ENCODE measurements around the gene ZMPSTE24.

The ZMPSTE24 gene

DNA sequence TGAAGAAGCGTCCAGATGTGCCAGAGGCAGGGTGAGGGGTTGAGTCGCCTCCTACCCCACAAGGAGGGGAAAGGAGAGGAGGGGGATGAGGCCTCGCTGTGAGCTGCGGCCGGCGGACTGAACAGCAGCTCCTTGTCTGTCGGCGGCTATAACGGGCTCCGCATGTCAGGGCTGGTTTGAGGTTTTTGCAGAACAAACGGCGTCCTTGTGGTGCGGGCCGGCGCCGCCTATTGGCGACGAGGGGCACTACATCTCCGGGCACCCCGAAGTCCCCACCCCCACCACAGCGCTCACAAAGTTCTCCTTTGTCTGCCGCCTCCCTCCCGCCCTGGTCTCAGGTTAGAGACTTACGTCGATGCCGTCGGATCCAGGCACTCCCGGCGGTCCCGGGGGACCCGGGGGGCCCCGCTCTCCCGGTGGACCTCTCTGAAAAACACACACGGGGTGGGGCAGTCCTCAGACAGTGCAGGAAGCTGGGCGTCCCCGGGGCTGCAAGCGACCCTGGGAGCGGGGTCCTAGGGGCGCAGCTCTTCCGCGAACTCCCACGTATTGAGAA is 57.3 kb downstream of the ZMPSTE24 start:
- H3K79me2 ChIP-seq (ENCODE audit: control insufficient read depth, insufficient read depth, low read length) = no peaks in the 10 kb centered on the region
- no peak overlapping the region for H2BK5ac ChIP-seq (ENCODE audit: low read length)
- peak overlapping the region; percentile 89 for H3K4me2 ChIP-seq (ENCODE audit: low read length)
- no peak overlapping the region for H2BK120ac ChIP-seq (ENCODE audit: low read depth, low read length)
- H4K5ac ChIP-seq (ENCODE audit: low read length) = no peak overlapping the region
- no peaks in the 10 kb centered on the region for H3K27me3 ChIP-seq (ENCODE audit: insufficient read depth, low read length, poor library complexity)
- H3K36me3 ChIP-seq (ENCODE audit: control insufficient read depth, insufficient read depth, low read length) = peaks cover under 1% of the 10 kb centered on the region
- WGBS (ENCODE audit: extremely low coverage, insufficient coverage, low lambda C conversion rate) = no CpG with 5 or more reads among the region's 42 CpGs
- peak overlapping the region; percentile 59 for H3K4me3 ChIP-seq (ENCODE audit: low read length)
- peak; percentile 95 for DNase-seq
- peak overlapping the region; percentile 89 for H3K18ac ChIP-seq (ENCODE audit: low read length)
- no peak overlapping the region for H4K8ac ChIP-seq (ENCODE audit: low read depth, low read length)
- H3K79me1 ChIP-seq (ENCODE audit: low read length) = peaks cover 2% of the 10 kb centered on the region
- H3K4me1 ChIP-seq (ENCODE audit: control insufficient read depth, low read depth, low read length) = peaks cover 6% of the 10 kb centered on the region
- H3K56ac ChIP-seq (ENCODE audit: low read length) = peak overlapping the region; percentile 93
- peak overlapping the region; percentile 81 for H3K9ac ChIP-seq (ENCODE audit: low read length)
- H3K23ac ChIP-seq (ENCODE audit: low read length) = no peak overlapping the region
- peak overlapping the region; percentile 42 for H3K4ac ChIP-seq (ENCODE audit: low read depth, low read length)
- H3K27ac ChIP-seq (ENCODE audit: low read depth, low read length) = peak overlapping the region; percentile 62
- H2AK5ac ChIP-seq (ENCODE audit: low read length) = no peak overlapping the region
- no peak overlapping the region for H2BK15ac ChIP-seq (replicated peaks; ENCODE audit: low read depth)

- no CpG with 5 or more reads among the region's 41 CpGs for WGBS (ENCODE audit: extremely low coverage, insufficient coverage, low lambda C conversion rate)
- no peaks in the 10 kb centered on the region for H3K36me3 ChIP-seq (ENCODE audit: control insufficient read depth, insufficient read depth, low read length)
- peak overlapping the region; percentile 89 for H3K4me2 ChIP-seq (ENCODE audit: low read length)
- peak overlapping the region; percentile 59 for H3K4me3 ChIP-seq (ENCODE audit: low read length)
- no peak overlapping the region for H4K8ac ChIP-seq (ENCODE audit: low read depth, low read length)
- no peak overlapping the region for H2AK5ac ChIP-seq (ENCODE audit: low read length)
- H3K18ac ChIP-seq (ENCODE audit: low read length) = peak overlapping the region; percentile 89
- no peak overlapping the region for H2BK15ac ChIP-seq (replicated peaks; ENCODE audit: low read depth)
- no peaks in the 10 kb centered on the region for H3K79me2 ChIP-seq (ENCODE audit: control insufficient read depth, insufficient read depth, low read length)
- peak overlapping the region; percentile 81 for H3K9ac ChIP-seq (ENCODE audit: low read length)
- H3K27me3 ChIP-seq (ENCODE audit: insufficient read depth, low read length, poor library complexity) = no peaks in the 10 kb centered on the region
- H3K4ac ChIP-seq (ENCODE audit: low read depth, low read length) = peak overlapping the region; percentile 42
- peak overlapping the region; percentile 93 for H3K56ac ChIP-seq (ENCODE audit: low read length)
- peaks cover 6% of the 10 kb centered on the region for H3K4me1 ChIP-seq (ENCODE audit: control insufficient read depth, low read depth, low read length)
- H2BK120ac ChIP-seq (ENCODE audit: low read depth, low read length) = no peak overlapping the region
- H4K5ac ChIP-seq (ENCODE audit: low read length) = no peak overlapping the region
- H3K23ac ChIP-seq (ENCODE audit: low read length) = no peak overlapping the region
- peak overlapping the region; percentile 6 for H3K27ac ChIP-seq (ENCODE audit: low read depth, low read length)
- peak; percentile 89 for DNase-seq
- peak overlapping the region; percentile 33 for H2BK5ac ChIP-seq (ENCODE audit: low read length)
- H3K79me1 ChIP-seq (ENCODE audit: low read length) = peaks cover 2% of the 10 kb centered on the region
Observed at GRCh38 chr1:40315795-40316594, 58.0 kb downstream of the ZMPSTE24 start.

DNA sequence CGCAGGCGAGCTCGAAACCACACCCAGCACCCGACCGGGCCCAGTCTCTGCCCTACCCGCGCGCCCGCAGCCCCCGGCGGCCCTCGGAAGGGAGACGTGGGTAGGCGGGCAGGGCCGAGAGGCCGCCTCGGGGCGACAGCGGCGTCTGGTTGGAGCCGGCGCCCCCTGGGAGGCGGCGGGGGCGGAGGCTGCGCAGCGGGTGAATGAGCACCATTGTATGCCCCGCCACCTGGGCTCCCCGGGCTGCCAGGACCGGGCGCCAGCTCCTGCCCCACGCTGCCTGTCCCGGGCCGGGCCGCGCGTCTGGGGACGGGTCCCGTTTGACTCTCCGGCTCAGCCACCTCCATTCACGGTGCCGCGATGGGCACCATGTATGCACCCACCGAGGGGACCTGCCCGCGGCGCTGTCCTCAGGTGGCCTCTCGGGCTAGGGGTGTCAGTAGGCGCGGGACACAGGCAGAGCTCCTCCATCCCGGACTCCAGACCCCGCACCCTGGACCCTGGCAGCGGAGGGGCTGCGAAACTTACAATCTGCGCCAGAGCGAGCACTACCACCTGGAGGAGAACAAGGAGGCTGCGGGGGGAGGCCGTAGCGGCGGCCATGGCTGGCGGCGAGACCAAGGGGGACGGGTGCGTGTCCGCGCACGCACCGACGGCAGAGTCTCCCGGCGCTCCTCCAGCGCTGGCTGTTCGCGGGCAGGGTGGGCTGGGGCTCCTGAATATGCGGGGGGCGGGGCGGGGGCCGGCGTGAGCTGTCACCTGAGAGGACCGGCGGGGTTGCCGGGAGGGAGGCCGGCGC is 58.8 kb downstream of the ZMPSTE24 start, which contains the start of gene COL9A2:
TSS of gene COL9A2 (minus strand) at position 692 of the 799 bp plus-strand sequence. CDS start at position 603, 89 bp downstream.
- no peak within 1 kb of the TSS for H4K5ac ChIP-seq (ENCODE audit: low read length)
- no peak within 1 kb of the TSS for H4K8ac ChIP-seq (ENCODE audit: low read depth, low read length)
- no peak within 1 kb of the TSS for H3K23ac ChIP-seq (ENCODE audit: low read length)
- H3K4me1 ChIP-seq (ENCODE audit: control insufficient read depth, low read depth, low read length) = peaks cover 6% of the 10 kb centered on the region
- peak within 1 kb of the TSS; percentile 78 for H2BK5ac ChIP-seq (ENCODE audit: low read length)
- DNase-seq = peak; percentile 63
- H3K27me3 ChIP-seq (ENCODE audit: insufficient read depth, low read length, poor library complexity) = no peaks in the 10 kb centered on the region
- H3K79me2 ChIP-seq (ENCODE audit: control insufficient read depth, insufficient read depth, low read length) = no peaks in the 10 kb centered on the region
- H3K79me1 ChIP-seq (ENCODE audit: low read length) = peaks cover 2% of the 10 kb centered on the region
- peak within 1 kb of the TSS; percentile 59 for H3K4me3 ChIP-seq (ENCODE audit: low read length)
- peak within 1 kb of the TSS; percentile 81 for H3K9ac ChIP-seq (ENCODE audit: low read length)
- H3K56ac ChIP-seq (ENCODE audit: low read length) = peak within 1 kb of the TSS; percentile 93
- peak within 1 kb of the TSS; percentile 89 for H3K4me2 ChIP-seq (ENCODE audit: low read length)
- H3K18ac ChIP-seq (ENCODE audit: low read length) = peak within 1 kb of the TSS; percentile 31
- WGBS (ENCODE audit: extremely low coverage, insufficient coverage, low lambda C conversion rate) = no CpG with 5 or more reads among the region's 84 CpGs
- H2BK120ac ChIP-seq (ENCODE audit: low read depth, low read length) = no peak within 1 kb of the TSS
- H3K36me3 ChIP-seq (ENCODE audit: control insufficient read depth, insufficient read depth, low read length) = no peaks in the 10 kb centered on the region
- no peak within 1 kb of the TSS for H2BK15ac ChIP-seq (replicated peaks; ENCODE audit: low read depth)
- H3K4ac ChIP-seq (ENCODE audit: low read depth, low read length) = peak within 1 kb of the TSS; percentile 56
- H3K27ac ChIP-seq (ENCODE audit: low read depth, low read length) = peak within 1 kb of the TSS; percentile 6
- no peak within 1 kb of the TSS for H2AK5ac ChIP-seq (ENCODE audit: low read length)

DNA sequence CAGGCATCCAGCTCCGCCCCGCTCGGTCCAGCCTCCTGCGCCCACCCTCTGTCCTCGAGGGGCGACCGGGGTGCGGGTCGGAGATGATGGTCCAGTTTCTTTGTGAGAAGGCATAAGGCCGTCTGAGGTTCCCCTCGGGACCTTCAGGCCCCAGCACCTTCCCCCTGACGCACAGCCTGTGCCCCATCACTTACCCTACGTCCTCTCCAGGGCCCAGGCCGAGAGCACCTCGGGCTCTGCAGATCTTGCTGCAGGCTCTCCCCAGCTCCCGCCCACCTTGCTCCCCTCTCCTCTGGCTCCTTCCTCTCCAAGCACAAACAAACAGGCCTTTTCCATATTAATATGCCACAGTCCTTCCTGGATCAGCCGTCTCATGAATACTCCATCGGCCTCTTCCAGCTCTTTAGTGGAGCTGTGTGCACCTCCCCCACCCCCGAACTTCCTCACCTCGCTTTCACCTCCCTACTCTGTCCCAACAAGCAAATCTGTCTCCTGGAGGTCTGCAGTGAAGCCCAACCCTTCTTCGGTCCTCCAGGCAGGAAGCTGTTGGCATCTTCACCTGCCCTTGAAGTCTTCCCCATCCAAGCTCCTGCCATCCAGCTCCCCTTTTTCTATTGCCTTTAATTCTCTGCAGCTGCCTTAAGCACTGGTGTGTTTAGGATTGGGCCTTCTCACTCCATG is 59.5 kb downstream of the ZMPSTE24 start:
- H3K4me2 ChIP-seq (ENCODE audit: low read length) = peak overlapping the region; percentile 6
- H3K27ac ChIP-seq (ENCODE audit: low read depth, low read length) = no peak overlapping the region
- H2AK5ac ChIP-seq (ENCODE audit: low read length) = no peak overlapping the region
- H3K36me3 ChIP-seq (ENCODE audit: control insufficient read depth, insufficient read depth, low read length) = no peaks in the 10 kb centered on the region
- peak overlapping the region; percentile 31 for H3K18ac ChIP-seq (ENCODE audit: low read length)
- no peak overlapping the region for H3K4me3 ChIP-seq (ENCODE audit: low read length)
- H2BK15ac ChIP-seq (replicated peaks; ENCODE audit: low read depth) = no peak overlapping the region
- no peak overlapping the region for H2BK120ac ChIP-seq (ENCODE audit: low read depth, low read length)
- H3K56ac ChIP-seq (ENCODE audit: low read length) = peak overlapping the region; percentile 40
- H3K9ac ChIP-seq (ENCODE audit: low read length) = peak overlapping the region; percentile 23
- no peak overlapping the region for H4K8ac ChIP-seq (ENCODE audit: low read depth, low read length)
- H4K5ac ChIP-seq (ENCODE audit: low read length) = no peak overlapping the region
- peak; percentile 76 for DNase-seq
- H3K79me2 ChIP-seq (ENCODE audit: control insufficient read depth, insufficient read depth, low read length) = no peaks in the 10 kb centered on the region
- H3K79me1 ChIP-seq (ENCODE audit: low read length) = peaks cover 2% of the 10 kb centered on the region
- no peak overlapping the region for H2BK5ac ChIP-seq (ENCODE audit: low read length)
- H3K4me1 ChIP-seq (ENCODE audit: control insufficient read depth, low read depth, low read length) = peaks cover 6% of the 10 kb centered on the region
- H3K4ac ChIP-seq (ENCODE audit: low read depth, low read length) = no peak overlapping the region
- no peaks in the 10 kb centered on the region for H3K27me3 ChIP-seq (ENCODE audit: insufficient read depth, low read length, poor library complexity)
- H3K23ac ChIP-seq (ENCODE audit: low read length) = no peak overlapping the region
- no CpG with 5 or more reads among the region's 21 CpGs for WGBS (ENCODE audit: extremely low coverage, insufficient coverage, low lambda C conversion rate)

GRCh38 chr1:40318476-40318875 is 60.4 kb downstream of the ZMPSTE24 start:
- Histone ChIP-seq H3K9ac (ENCODE audit: low read length) (no peak overlapping the region), H2BK15ac (replicated peaks; ENCODE audit: low read depth) (no peak overlapping the region), H4K8ac (ENCODE audit: low read depth, low read length) (no peak overlapping the region), H2BK5ac (ENCODE audit: low read length) (no peak overlapping the region), H3K4me3 (ENCODE audit: low read length) (no peak overlapping the region), H2AK5ac (ENCODE audit: low read length) (no peak overlapping the region), H3K23ac (ENCODE audit: low read length) (no peak overlapping the region), H3K79me1 (ENCODE audit: low read length) (peaks cover 2% of the 10 kb centered on the region), H4K5ac (ENCODE audit: low read length) (no peak overlapping the region), H3K79me2 (ENCODE audit: control insufficient read depth, insufficient read depth, low read length) (no peaks in the 10 kb centered on the region), H3K4ac (ENCODE audit: low read depth, low read length) (no peak overlapping the region), H3K4me1 (ENCODE audit: control insufficient read depth, low read depth, low read length) (peaks cover 6% of the 10 kb centered on the region), H3K36me3 (ENCODE audit: control insufficient read depth, insufficient read depth, low read length) (no peaks in the 10 kb centered on the region), H3K56ac (ENCODE audit: low read length) (no peak overlapping the region), H3K27ac (ENCODE audit: low read depth, low read length) (no peak overlapping the region), H2BK120ac (ENCODE audit: low read depth, low read length) (no peak overlapping the region), H3K18ac (ENCODE audit: low read length) (no peak overlapping the region), H3K27me3 (ENCODE audit: insufficient read depth, low read length, poor library complexity) (no peaks in the 10 kb centered on the region), H3K4me2 (ENCODE audit: low read length) (no peak overlapping the region)
- no peak for DNase-seq
- WGBS (ENCODE audit: extremely low coverage, insufficient coverage, low lambda C conversion rate) = no CpG with 5 or more reads among the region's 4 CpGs

Measured in mesendoderm (in vitro differentiated cells).